HG02981 (cell line): ENCODE results near the gene COPS7A.

ENCODE experiments used
- ATAC-seq: cut with Tn5 transposase; IDR thresholded peaks from one replicate; pipeline ENCODE4 v1.9.1; 2021; ENCODE audit warnings: mild to moderate bottlenecking, moderate library complexity; ENCODE audit not compliant: unreplicated experiment

The COPS7A gene

GRCh38 chr12:6750506-6750905 is 26.7 kb downstream of the COPS7A start:
- ATAC-seq = no peak

GRCh38 chr12:6751767-6752166 is 27.9 kb downstream of the COPS7A start:
- ATAC-seq = no peak

- no peak for ATAC-seq
Observed at GRCh38 chr12:6752167-6752920, 28.5 kb downstream of the COPS7A start.

- peak; percentile 89 for ATAC-seq
Observed at GRCh38 chr12:6752921-6753771, 29.3 kb downstream of the COPS7A start, which contains the start of gene MLF2. TSS of gene MLF2 (minus strand) at chr12:6753141. CDS start at chr12:6752334, 807 bp downstream.

GRCh38 chr12:6753772-6754356 is 30.0 kb downstream of the COPS7A start:
- no peak for ATAC-seq

- ATAC-seq = no peak
Observed at GRCh38 chr12:6754411-6754810, 30.6 kb downstream of the COPS7A start.

GRCh38 chr12:6757028-6757690 is 33.3 kb downstream of the COPS7A start:
- no peak for ATAC-seq

- no peak for ATAC-seq
Observed at GRCh38 chr12:6758506-6759095, 34.8 kb downstream of the COPS7A start.

GRCh38 chr12:6759741-6760140 is 35.9 kb downstream of the COPS7A start:
- no peak for ATAC-seq

- no peak for ATAC-seq
Observed at GRCh38 chr12:6763380-6763779, 39.5 kb downstream of the COPS7A start.

- peak; percentile 87 for ATAC-seq
Observed at GRCh38 chr12:6764011-6764828, 40.4 kb downstream of the COPS7A start.

- ATAC-seq = no peak
Observed at GRCh38 chr12:6765048-6765633, 41.3 kb downstream of the COPS7A start.

GRCh38 chr12:6765634-6766581 is 42.1 kb downstream of the COPS7A start, which contains the start of gene PTMS:
TSS of gene PTMS (plus strand) at chr12:6766363. CDS start at chr12:6766706, 343 bp downstream.
- no peak for ATAC-seq

- ATAC-seq = peak; percentile 42
Observed at GRCh38 chr12:6766651-6767349, 43.0 kb downstream of the COPS7A start.

GRCh38 chr12:6767353-6768319 is 43.8 kb downstream of the COPS7A start:
- ATAC-seq = no peak

- no peak for ATAC-seq
Observed at GRCh38 chr12:6768437-6768914, 44.6 kb downstream of the COPS7A start.
